ENCODE measurements around the gene CELA2B.

Gene CELA2B

GRCh38 chr1:15531003-15531402, 55.1 kb downstream of the CELA2B start:
- no peak for DNase-seq

DNA sequence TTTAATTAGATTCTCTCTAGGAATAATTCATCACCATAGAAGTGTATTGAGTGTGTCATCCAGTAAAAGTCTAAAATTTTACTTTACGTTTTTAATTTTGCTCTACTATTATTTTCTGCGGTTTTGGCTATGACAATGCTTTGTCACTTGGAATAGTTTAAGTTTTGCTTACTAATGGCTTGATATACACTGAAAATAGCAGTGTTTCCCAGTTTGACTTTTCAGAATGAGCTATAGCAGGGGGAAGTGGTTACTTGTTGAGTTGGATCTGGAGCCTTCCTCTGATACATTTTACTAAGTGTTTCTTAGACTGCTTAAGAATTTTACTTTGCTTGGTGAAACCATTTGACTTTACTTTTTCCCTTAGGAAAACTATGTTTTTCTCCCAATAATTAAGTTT, 55.8 kb downstream of the CELA2B start:
- no peak for DNase-seq

DNA sequence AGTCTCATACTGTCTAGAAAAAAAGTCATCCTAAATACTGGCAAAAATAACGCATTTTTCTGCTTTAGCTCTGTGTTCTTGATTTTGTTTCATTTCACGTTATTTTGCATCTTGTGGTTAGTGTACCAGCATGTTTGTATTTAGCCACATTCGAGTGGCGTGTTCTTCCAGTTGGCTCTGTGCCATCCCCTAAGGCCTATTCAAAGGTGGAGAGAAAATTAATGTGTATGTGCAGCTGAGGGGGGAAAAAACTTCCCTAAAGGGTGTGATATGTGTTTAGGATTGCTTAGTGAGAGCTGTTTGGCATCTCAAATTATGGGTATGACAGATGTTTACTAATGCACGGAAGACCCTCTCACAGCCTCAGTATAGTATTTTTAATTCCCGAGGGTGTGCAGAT, 62.9 kb downstream of the CELA2B start:
- DNase-seq = no peak

- no peak for DNase-seq
Observed at GRCh38 chr1:15540186-15540585, 64.3 kb downstream of the CELA2B start.

Measured in hippocampal formation (tissue), 2 donors.